ENCODE results near the gene NF1.
A peak's percentile ranks its signal among the peaks of the same experiment; 100 is the strongest.

Gene NF1

GRCh38 chr17:31093866-31094599 is 744 bp upstream of the NF1 start:
- H3K27ac ChIP-seq (ENCODE audit: low read depth, low read length, poor library complexity, severe bottlenecking): peak overlapping the region; percentile 40
- peak overlapping the region; percentile 72; the same call in 1 of the 2 replicates for H2AFZ ChIP-seq (ENCODE audit: low read length)
- no peaks in the 10 kb centered on the region for H3K9me2 ChIP-seq (ENCODE audit: low read depth, low read length)
- H3K27me3 ChIP-seq (ENCODE audit: insufficient read depth, low read length): no peaks in the 10 kb centered on the region
- peak overlapping the region; percentile 83 for H3K4me3 ChIP-seq (ENCODE audit: low read depth, low read length, poor library complexity, severe bottlenecking)
- no peaks in the 10 kb centered on the region for H3K36me3 ChIP-seq (ENCODE audit: insufficient read depth, low read length)
- H3K9ac ChIP-seq (ENCODE audit: low read length): peak overlapping the region; percentile 85
- TF ChIP-seq EZH2 (IDR thresholded peaks at IDR 0.05; ENCODE audit: borderline replicate concordance, low read length) (no peak), CTCF (IDR thresholded peaks at IDR 0.05; ENCODE audit: low read length) (no peak)
- H3K4me1 ChIP-seq (ENCODE audit: insufficient read depth, low read length, severe bottlenecking): peaks cover 27% of the 10 kb centered on the region
- H4K20me1 ChIP-seq (ENCODE audit: insufficient read depth, low read length): no peaks in the 10 kb centered on the region
- no peaks in the 10 kb centered on the region for H3K9me3 ChIP-seq (ENCODE audit: low read length)
- peak overlapping the region; percentile 91 for H3K4me2 ChIP-seq (ENCODE audit: low read length)
- no peaks in the 10 kb centered on the region for H3F3A ChIP-seq (ENCODE audit: insufficient read depth, low read length)
- no peaks in the 10 kb centered on the region for H3K79me2 ChIP-seq (ENCODE audit: insufficient read depth, low read length)

DNA sequence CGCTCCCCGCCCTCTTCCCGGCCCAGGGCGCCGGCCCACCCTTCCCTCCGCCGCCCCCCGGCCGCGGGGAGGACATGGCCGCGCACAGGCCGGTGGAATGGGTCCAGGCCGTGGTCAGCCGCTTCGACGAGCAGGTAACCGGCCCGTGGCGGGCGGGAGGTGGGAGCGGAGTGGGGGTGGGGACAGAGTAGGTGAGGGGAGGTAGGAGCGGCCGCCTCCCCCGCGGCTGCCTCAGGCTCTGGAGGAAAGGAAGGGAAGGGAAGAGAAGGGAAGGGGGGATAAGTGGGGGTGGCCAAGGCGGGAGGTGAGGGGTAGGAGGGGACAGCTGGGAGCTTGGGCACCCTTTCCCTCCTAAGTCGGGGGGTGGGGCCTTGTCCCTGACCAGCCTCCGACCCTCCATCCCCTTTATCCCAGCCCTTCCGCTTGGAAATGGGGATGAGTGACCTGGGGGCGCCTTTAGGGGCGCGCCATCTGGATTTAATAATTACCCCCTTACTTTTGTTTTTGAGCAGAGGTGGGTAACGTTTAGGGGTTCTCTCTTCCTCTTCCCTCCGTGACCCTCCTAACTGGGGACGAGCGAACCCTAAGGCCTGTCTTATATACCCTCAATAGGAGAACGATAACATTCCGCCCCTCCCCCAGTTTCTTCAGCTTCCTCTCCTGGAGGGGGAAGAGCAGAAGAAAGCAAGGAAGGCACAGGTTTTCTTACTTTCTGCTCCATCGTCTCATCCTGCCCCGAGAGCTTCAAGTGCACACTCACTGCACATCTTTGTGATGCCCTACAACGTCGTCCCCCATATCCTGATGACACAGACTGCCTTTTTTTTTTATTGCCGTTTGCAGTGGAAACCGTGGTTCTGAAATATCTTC is 694 bp downstream of the NF1 start:
- H3K9ac ChIP-seq (ENCODE audit: low read length): peak overlapping the region; percentile 85
- peak overlapping the region; percentile 91 for H3K4me2 ChIP-seq (ENCODE audit: low read length)
- H3K79me2 ChIP-seq (ENCODE audit: insufficient read depth, low read length): 0 out of 2 replicates have a peak, but pooled peaks cover 5% of the 10 kb centered on the region
- H3K4me3 ChIP-seq (ENCODE audit: low read depth, low read length, poor library complexity, severe bottlenecking): peak overlapping the region; percentile 83
- no peaks in the 10 kb centered on the region for H3K36me3 ChIP-seq (ENCODE audit: insufficient read depth, low read length)
- H3K9me2 ChIP-seq (ENCODE audit: low read depth, low read length): no peaks in the 10 kb centered on the region
- peaks cover 19% of the 10 kb centered on the region for H3K4me1 ChIP-seq (ENCODE audit: insufficient read depth, low read length, severe bottlenecking)
- no peaks in the 10 kb centered on the region for H3F3A ChIP-seq (ENCODE audit: insufficient read depth, low read length)
- no peak for TF ChIP-seq CTCF (IDR thresholded peaks at IDR 0.05; ENCODE audit: low read length)
- no peak overlapping the region for H2AFZ ChIP-seq (ENCODE audit: low read length)
- H3K9me3 ChIP-seq (ENCODE audit: low read length): no peaks in the 10 kb centered on the region
- peak overlapping the region; percentile 42 for H3K27ac ChIP-seq (ENCODE audit: low read depth, low read length, poor library complexity, severe bottlenecking)
- no peaks in the 10 kb centered on the region for H4K20me1 ChIP-seq (ENCODE audit: insufficient read depth, low read length)
- no peaks in the 10 kb centered on the region for H3K27me3 ChIP-seq (ENCODE audit: insufficient read depth, low read length)

DNA sequence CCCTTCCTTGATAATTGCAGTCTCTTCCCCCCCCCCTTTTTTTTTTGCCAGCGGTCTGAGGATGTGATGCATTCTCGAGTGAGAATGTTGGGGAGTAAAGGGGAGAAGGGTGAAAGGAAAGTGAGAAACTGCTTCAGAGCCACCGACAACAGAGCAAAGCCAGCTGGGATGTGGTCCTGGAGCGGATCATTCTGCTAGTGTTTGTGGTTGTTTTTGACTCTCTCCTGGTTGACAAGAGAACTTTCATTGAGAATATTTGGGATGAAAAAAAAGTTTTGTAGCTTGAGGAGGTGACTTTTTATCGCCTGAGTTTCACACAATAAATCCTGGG is 1.3 kb downstream of the NF1 start:
- H3K9me2 ChIP-seq (ENCODE audit: low read depth, low read length): no peaks in the 10 kb centered on the region
- peak overlapping the region; percentile 91 for H3K4me2 ChIP-seq (ENCODE audit: low read length)
- no peaks in the 10 kb centered on the region for H3K9me3 ChIP-seq (ENCODE audit: low read length)
- 0 out of 2 replicates have a peak, but pooled peaks cover 5% of the 10 kb centered on the region for H3K79me2 ChIP-seq (ENCODE audit: insufficient read depth, low read length)
- H3K4me3 ChIP-seq (ENCODE audit: low read depth, low read length, poor library complexity, severe bottlenecking): peak overlapping the region; percentile 83
- no peaks in the 10 kb centered on the region for H3K27me3 ChIP-seq (ENCODE audit: insufficient read depth, low read length)
- H2AFZ ChIP-seq (ENCODE audit: low read length): no peak overlapping the region
- H3K36me3 ChIP-seq (ENCODE audit: insufficient read depth, low read length): no peaks in the 10 kb centered on the region
- H3K4me1 ChIP-seq (ENCODE audit: insufficient read depth, low read length, severe bottlenecking): peaks cover 19% of the 10 kb centered on the region
- peak overlapping the region; percentile 42 for H3K27ac ChIP-seq (ENCODE audit: low read depth, low read length, poor library complexity, severe bottlenecking)
- H3K9ac ChIP-seq (ENCODE audit: low read length): peak overlapping the region; percentile 85; the same call in 1 of the 2 replicates
- H3F3A ChIP-seq (ENCODE audit: insufficient read depth, low read length): no peaks in the 10 kb centered on the region
- TF ChIP-seq EZH2 (IDR thresholded peaks at IDR 0.05; ENCODE audit: borderline replicate concordance, low read length): no peak
- TF ChIP-seq CTCF (IDR thresholded peaks at IDR 0.05; ENCODE audit: low read length): no peak
- no peaks in the 10 kb centered on the region for H4K20me1 ChIP-seq (ENCODE audit: insufficient read depth, low read length)
